Hippocampal formation (tissue), 2 donors: Measurements from ENCODE around the gene CLEC16A.

Experiments used
- DNase-seq, 2 donors: peaks; one replicate each; lab custom pipeline; 2025; lab: John Stamatoyannopoulos, UW

CLEC16A gene

DNA sequence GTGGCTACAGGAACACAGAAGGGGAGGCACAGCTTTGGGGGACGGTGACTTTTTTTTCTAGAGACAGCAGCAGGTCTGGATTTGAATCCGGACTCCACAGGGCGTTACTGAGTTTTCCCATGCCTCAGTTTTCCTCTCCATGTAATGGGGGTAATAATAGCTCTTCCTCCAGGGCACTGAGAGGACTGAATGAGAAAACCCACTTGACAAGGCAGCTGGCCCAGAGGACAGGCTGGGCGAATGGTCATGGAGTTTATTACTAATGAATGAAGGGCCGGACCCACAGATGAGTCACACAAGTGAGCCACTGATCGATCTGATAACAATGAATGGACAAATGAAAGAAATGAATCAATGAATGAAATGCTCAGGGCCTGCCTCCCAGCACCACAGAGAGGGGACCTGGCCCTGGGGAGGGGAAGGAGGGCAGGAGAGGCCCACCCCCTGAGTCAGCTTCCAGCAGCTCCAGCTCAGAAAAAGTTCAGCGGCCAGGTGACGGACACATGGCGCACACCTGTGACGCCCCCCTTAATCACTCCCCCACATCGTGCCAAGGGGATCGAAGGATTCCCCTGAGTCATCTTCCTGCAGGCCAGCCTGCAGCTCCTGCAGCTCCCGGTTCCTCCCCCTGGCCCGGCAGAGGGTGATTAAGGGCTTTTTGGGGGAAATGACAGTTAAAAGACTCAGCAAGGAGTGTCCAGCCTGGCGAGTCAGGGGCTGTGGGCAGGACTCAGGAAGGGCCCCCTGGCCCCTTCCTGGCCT lies 257.3 kb downstream of the CLEC16A start:
- DNase-seq = no peak

DNA sequence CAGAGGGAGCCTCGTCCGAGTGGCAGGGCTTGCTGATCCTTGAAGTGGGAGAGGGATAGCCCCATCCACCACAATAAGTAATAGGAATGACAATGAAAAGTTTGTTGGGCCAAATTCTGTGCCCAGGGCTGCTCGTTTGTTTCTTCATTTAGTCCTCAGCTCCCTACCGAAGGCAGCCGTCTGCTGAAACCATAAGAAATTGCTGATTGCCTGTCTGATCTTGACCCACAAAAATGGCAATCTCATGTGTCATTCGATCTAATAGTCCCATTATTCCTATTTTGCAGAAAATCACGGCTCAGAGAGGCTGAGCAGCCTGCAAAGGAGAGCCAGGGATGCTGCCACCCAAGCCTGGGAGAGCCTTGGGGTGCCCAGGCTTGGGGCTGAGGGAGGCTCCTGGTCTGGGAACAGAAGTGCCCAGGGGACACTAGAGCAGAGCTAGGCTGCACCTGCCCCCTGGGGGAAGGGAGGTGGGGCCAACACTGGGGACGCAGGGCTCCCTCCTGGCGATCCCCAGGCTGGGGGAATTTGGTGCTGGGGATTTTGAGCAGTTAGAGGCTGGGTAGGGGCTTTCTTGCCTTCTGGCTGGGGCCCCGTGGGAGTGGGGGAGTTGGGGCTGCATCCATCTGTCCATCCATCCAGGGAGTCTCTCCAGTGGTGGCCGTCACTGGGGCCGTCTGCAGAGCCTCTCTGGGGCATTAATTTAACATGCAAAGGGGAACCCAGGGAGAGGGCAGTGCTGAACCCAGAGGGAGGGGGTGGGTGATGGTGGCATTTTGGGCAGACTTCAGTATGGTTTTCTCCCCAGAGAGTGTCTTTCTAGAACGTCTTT lies 258.1 kb downstream of the CLEC16A start:
- DNase-seq = no peak

DNA sequence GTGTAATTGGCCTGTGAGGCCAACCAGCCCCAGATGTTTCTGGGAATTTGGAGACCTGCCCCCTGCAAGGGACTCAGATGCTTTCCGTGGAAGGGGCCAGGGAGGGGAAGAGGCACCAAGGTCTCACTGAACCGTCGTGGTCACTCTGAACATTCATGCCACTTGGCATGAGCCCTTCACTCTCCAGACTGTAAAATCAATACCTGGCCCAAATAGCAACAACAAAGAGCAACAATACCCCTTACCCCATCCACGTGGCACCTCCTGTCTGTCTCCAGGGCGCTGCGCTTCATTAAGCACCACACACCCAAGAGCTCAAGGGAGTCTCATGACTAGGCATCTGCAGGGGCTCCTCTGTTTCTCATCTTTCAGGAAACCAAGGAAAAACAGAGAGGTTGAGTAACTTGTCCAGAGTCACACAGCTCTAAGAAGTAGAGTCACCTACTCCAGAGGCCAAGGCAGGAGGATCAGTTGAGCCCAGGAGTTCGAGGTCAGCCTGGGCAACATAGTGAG lies 258.8 kb downstream of the CLEC16A start:
- DNase-seq = no peak

DNA sequence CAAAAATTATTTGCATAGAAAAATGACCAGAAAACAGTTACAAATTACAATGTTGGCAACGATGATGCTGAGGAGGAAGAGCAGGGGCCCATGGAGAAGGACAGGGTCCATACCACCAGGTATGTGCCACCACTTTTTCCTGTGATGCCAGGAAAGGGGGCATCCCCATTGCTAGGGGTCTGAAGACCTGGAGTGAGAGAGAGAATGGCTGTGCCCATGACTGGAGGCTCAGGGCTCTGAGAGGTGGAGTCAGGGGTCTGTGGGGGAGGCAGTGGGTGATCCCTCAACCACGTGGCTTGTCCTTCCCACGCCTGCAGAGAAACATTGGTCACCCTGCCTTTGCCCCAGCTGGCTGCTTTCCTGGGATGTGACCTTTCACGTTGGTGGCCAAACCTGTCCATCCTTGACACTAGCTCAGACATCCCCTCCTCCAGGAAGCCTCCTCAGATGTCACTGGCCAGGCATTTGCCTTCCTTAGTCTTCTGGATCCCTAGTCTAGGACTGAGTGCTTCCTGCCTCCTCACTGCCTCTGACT lies 260.2 kb downstream of the CLEC16A start:
- no peak for DNase-seq

DNA sequence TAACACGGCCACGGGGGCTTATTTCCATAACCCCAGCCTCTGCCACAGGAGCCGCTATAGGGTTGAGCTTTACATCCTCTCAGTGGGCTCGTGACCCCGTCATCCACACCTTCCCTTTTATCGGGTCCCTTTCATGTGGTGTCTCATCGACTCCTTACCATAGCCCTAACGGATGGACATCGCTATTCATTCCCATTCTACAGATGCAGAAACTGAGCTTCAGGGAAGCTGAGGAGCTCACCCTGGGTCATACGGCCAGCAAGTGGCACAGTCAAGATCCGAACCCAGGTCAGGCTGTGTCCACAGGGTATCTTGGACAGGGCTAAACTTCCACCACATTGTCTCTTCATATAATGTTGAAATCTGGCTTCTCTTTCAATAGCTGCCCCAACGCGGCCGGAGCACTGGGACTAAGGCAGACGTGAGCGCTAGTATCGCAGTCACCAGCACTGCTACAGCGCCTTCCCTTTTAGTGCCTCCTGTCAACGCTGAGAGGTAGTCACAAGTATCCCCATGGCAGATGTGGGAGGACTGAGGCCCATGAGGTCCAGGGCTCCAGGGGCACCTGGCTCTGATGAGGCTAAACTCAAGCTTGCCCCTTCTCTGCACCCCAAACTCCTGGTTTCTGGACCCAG lies 260.8 kb downstream of the CLEC16A start:
- no peak for DNase-seq

DNA sequence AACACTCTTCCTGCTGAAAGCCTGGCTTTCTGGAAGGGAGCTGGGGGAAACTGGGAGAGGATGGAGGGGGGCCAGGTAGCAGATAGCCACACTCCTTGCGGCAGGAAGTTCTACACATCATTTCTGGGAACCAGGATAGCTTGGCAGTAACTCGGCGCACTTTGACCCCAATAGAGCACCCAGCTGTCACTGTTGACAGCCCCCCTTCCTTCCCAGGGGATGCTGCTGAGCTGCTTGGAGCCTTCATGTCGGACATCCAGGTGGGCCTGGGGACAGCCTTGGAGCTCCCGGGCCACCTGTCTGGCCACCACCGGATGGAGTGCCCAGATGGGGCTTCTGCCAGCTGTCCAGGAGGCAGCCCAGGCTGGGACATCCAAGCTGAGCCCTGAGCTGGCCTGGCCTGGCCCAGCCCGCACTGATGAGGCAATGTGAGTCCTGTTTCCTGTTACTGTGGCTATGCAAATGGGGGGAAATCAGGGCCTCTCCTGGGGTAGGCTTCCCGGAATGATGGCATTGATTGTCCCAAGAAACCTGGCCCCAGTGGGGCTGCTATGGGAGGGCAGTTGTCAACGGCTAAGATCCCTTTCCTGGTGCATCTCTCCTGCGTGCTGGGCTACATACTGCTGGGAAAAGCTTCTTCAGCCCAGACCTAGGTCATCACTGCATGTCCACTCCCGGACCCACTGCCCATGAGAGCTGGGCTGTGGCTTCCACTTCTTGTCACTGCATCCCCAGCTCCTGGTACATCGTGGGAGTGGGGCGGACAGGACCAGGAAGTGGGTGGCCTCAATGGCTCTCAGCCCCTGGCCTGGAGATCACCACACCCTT lies 261.6 kb downstream of the CLEC16A start:
- DNase-seq = no peak

DNA sequence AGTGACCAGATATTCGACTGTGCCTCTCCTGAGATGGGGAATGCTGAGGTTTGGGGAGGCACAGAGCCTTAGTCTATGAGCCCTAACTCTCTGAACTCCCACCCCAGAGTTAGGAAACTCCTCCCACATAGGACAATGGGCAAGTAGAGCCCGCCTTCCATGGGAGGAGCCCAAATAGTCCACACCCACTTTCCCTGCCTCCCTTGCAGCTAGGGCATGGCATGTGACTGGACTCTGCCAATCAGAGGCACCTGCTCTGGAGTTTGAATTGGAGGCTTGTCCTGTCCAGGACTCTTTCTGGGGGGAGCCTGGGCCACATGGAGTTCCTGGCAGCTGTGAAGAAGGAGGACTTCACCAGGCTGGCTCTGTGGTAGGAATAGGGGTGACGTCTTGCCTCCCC lies 263.3 kb downstream of the CLEC16A start:
- DNase-seq = no peak

DNA sequence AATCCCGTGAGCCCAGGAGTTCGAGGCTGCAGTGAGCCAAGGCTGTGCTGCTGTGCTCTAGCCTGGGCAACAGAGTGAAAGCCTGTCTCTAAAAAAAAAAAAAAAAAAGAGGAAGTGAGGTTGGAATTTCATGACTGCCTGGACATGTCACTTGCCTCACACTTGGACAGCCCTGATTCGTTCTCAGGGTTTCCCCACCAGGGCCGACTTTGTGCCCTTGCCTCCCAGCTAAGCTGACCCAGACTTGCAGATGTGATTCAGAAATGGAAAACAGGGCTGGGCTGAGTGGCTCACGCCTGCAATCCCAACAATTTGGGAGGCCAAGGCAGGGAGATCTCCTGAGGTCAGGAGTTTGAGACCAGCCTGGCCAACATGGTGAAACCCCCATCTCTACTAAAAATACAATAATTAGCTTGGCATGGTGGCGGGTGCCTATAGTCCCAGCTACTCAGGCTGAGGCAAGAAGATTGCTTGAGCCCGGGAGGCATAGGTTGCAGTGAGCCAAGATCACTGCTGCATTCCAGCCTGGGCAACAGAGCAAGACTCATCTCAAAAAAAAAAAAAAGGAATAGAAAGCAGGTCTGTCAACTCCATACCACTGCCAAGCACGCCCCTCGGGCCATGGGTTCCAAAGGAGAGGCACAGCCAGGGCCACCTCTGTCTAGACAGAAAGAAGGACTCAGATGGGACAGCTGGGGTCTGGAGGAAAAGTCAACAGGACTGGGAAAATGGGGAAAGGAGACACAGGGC lies 264.7 kb downstream of the CLEC16A start:
- DNase-seq = no peak

DNA sequence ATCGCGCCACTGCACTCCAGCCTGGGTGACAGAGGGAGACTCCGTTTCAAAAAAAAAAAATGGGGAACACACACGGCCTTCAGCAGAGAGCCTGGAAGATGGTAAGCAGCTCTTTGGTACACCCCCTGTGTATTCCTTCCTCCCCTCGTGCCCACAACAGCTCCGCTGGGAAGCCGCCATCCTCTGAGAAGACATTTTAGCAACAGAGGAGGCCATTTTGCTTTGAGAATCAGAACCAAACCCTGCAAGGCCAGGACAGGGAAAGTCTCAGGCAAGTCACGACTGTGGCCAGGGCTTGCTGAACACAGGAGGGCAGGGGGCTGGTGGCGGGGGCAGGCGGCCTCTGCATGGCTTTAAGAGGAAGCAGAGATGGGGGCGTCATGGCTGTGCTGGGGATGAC lies 265.9 kb downstream of the CLEC16A start:
- DNase-seq = no peak

DNA sequence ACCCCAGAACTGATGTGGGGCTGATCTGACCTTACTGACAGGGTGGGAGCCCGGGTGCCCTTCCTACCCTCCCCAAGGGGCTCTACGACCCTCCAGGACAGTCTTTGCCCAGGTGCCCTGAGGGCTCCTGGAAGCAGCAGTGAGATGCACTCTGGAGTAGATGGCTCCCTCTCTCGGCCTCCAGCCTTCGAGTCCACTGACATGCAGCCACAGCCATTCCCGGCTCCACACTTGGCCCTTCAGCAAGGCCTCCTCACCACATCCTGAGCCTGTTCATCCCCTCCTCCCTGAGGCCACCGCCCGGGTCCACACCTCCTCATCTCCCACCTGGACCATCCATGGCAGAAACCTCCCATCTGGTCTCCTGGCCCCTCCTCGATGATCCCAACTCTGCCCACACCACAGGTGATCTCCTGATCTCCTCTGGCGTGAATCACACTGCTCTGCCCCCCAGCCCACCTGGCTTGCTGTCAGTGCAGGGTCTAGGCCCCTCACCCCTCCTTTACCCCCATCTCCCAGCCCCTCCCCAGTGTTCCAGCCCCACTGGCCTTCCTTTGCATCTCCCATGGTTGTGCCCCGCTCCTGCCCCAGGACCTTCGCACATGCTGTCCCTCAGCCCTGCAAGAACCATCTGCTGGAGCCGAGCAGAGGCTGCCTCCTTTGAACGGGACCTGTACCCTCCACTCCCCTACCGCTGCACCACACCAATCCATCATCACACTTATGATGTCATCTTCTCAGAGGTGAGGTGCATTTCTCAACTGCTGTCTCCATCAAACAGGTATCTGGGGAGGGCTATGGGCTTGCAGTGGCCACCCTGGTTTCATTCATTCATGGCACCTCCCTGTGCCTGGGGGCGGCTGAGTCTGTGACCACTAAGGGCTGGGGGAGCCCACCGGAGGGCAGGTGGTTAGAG lies 267.0 kb downstream of the CLEC16A start:
- DNase-seq = no peak

DNA sequence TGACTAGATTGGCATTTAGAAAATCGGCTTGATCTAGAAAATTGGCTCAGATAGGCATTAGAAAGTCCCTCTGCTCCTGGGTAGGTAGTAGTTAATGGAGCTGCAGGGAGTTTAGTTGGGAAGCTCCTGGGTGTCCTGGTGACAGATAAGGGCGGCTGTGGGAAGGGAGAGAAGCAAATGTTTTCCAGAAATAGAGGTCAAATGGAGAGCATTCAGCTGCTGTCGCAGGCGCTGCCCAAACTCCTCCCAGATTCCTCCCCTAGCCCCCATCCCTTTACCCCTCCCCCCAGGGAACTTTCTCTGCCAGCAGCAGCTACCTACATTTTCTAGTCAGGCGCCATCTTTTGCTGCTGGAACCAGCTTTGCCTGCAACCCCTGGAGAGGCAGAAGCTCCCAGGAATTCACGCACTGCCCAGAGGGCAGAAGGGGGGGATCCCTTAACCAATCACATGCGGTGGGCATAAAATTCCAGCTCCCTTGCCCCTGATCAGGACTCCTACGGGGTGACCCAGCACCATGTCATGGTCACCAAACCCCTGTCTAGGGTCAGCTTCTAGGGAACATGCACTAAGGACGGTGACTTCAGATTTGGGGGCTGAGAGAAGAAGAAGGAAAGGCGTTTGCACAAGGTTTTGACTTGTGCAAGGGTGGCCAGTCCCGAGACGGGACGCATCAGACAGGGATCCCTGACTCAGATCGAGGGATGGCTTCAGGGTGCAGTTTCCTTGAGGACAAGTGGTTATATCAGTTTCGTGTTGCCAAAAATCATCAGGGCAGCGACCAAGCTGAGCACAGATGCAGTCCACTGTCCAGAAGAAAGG lies 267.8 kb downstream of the CLEC16A start:
- no peak for DNase-seq

DNA sequence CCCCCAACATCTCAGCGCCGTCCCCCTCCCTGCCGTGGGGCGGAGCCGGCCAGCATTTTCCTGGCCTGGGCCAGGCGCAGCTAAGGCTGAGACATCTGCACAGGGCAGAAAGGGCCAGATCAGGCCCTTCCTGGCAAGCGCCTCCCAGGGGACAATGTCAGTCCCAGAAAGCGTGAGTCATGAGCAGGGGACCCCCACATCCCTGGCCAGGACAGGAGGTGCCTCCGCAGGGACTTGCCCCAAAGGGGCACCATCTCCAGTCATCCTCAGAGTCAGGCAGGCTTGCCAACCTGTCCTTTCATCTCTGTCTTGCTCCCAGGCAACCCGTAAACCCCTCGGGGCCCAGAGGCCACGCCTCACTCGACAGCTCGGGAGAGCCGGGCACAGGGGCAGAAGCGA lies 268.4 kb downstream of the CLEC16A start:
- no peak for DNase-seq

DNA sequence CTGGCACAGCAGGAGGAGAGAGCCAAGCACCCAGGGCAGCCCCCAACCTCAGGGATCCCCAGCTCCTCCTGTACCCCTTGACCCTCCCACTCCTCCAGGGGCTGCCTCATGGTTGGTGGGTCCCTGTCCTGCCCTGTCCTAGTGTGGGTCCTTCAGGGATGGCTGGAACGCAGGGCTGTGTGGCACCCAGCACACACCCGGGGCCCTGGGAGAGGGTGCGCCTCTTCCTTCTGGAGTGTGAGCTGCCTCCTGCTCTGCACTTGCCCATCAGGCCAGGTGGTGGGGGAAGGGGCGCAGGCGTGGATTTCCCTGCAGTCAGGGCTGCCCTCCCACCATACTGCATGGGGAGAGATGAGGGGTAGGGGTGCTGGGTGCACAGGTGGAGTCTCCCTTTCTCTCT lies 269.0 kb downstream of the CLEC16A start:
- no peak for DNase-seq

DNA sequence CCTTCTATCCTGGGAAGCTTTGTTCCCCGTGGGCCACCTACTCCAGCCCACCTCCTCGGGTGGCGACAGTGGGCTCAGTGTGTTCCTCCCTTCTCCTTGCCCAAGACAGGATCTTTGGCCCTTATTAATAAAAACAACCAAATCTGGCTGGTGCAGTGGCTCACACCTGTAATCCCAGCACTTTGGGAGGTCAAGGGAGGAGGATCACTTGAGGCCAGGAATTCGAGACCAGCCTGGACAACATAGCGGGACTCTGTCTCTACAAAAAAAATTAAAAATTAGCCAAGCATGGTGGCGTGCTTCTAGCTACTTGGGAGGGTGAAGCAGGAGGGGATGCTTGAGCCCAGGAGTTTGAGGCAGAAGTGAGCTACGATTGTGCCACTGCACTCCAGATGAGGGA lies 269.4 kb downstream of the CLEC16A start:
- DNase-seq = no peak

DNA sequence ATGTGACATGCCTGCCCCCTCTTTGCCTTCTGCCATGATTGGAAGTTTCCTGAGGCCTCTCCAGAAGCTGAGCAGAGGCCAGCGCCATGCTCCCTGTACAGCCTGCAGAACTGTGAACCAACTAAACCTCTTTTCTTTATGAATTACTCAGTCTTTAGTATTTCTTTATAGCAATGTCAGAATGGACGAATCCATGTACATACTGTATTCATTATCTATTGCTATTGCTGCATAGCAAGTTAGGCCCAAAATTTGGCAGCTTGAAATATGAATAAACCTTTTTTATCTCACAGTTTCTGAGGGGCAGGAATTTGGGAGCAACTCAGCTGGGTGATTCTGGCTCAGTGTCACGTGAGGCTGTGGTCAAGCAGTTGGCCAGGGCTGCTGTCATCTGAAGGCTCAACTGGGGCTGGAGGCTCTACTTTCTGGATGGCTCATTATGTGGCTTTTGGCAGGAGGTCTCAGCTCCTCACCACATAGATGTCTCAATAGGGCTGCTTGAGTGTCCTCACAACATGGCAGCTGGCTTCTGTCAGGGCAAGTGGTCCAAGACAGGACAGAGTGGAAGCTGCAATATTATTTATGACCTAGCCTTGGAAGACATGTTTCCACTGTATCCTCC lies 271.7 kb downstream of the CLEC16A start:
- DNase-seq = no peak

DNA sequence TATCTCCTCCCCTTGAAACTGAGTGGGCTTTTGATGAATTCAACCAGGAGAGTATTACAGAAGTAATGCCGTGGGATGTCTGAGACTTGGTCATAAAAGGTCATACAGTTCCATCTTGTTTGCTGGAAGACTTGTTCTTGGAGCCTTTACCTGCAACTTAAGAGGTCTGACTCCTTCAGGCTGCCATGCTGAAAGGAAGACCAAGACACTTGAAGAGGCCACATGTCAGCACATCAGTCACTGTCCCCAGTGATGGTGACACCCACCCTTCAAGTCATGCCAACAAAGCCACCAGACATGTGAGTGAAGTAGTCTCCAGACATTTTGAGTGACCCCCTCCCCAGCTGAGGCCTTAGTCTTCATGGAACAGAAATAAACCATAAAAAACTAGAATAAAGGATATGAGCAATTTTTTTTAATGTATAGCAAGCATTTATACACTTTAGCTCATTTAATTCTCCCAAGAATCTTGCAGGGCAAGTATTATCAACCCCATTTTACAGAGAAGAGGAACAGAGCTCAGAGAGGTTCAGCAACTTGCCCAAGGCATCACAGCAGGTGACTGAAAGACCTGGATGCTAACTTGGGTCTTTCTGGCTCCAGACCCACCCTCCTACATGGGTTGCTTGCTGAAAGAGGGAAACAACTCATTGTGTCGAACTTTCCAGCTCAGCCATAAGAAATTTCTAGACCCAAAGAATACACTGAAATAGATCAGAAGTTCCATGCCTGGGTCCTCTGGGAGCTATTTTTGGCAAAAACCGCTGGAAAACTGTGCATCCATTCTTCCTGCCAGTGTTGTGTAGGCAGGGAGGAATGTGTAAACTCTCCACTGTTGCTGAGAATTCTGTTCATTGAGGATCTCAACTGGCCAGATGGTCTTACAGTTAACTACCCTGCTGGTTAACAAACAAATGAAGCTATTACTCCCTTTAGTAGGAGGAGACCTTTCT lies 273.6 kb downstream of the CLEC16A start:
- DNase-seq = no peak

DNA sequence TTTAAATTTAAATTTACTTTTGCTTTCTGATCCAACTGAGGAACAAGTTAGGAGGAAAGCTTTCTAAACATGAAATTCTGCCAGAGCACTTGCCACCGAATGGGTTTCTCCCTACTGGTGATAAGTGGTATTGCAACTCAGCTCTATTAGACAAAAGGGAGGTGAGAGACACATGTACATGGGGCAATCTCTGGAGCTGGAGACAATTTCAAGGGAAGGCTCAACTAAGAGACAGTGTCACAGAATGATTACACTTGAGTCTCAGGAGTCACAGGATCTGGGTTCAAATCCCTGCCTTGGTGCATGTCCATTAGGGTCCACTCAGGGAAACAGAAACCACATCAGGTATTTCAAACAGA lies 274.2 kb downstream of the CLEC16A start:
- no peak for DNase-seq
